ENCODE data around the gene STK17B.

Gene STK17B

DNA sequence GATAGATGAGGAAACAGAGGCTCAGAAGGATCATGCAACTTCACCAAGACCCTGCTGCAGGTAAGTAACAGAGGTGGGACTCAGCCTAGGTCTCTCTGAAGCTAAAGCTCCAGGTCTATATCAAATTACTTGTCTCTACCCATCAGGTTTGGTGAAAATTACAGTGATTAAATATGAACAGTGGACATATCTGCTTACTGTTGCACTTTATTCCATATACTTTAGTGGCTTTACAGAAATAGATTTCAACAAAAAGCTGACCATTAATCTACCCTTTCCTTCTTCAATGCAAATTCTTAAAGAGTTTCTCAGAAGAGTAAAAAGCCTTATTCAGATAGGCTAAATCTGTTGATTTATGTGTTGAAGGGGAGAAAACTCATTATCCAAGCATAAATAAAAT, 42.8 kb upstream of the STK17B start:
- no peak for TF ChIP-seq CTCF (IDR thresholded peaks at IDR 0.05; ENCODE audit: low read depth, low read length)
- no peak for TF ChIP-seq MYC (IDR thresholded peaks at IDR 0.05; ENCODE audit: low read depth, low read length)
- no peak for TF ChIP-seq POLR2A (IDR thresholded peaks at IDR 0.05; ENCODE audit: extremely low read depth, insufficient read length)
- no peak for TF ChIP-seq MAX (IDR thresholded peaks at IDR 0.05; ENCODE audit: low read depth, low read length)
- no peak for DNase-seq (ENCODE audit: low read depth)
- no peak overlapping the region for H3K4me3 ChIP-seq (ENCODE audit: low read depth, low read length)

- no peak for TF ChIP-seq MYC (IDR thresholded peaks at IDR 0.05; ENCODE audit: low read depth, low read length)
- no peak for TF ChIP-seq CTCF (IDR thresholded peaks at IDR 0.05; ENCODE audit: low read depth, low read length)
- no peak for TF ChIP-seq MAX (IDR thresholded peaks at IDR 0.05; ENCODE audit: low read depth, low read length)
- no peak for TF ChIP-seq POLR2A (IDR thresholded peaks at IDR 0.05; ENCODE audit: extremely low read depth, insufficient read length)
- H3K4me3 ChIP-seq (ENCODE audit: low read depth, low read length) = no peak overlapping the region
- DNase-seq (ENCODE audit: low read depth) = peak; percentile 41
Measured at GRCh38 chr2:196213252-196213980, 42.0 kb upstream of the STK17B start.

- DNase-seq (ENCODE audit: low read depth) = no peak
- H3K4me3 ChIP-seq (ENCODE audit: low read depth, low read length) = no peak overlapping the region
- TF ChIP-seq POLR2A (IDR thresholded peaks at IDR 0.05; ENCODE audit: extremely low read depth, insufficient read length) (no peak), CTCF (IDR thresholded peaks at IDR 0.05; ENCODE audit: low read depth, low read length) (no peak), MYC (IDR thresholded peaks at IDR 0.05; ENCODE audit: low read depth, low read length) (no peak), MAX (IDR thresholded peaks at IDR 0.05; ENCODE audit: low read depth, low read length) (no peak)
Measured at GRCh38 chr2:196208915-196209314, 37.5 kb upstream of the STK17B start.

GRCh38 chr2:196206804-196207203, 35.4 kb upstream of the STK17B start:
- no peak for TF ChIP-seq MAX (IDR thresholded peaks at IDR 0.05; ENCODE audit: low read depth, low read length)
- TF ChIP-seq MYC (IDR thresholded peaks at IDR 0.05; ENCODE audit: low read depth, low read length) = no peak
- TF ChIP-seq POLR2A (IDR thresholded peaks at IDR 0.05; ENCODE audit: extremely low read depth, insufficient read length) = no peak
- TF ChIP-seq CTCF (IDR thresholded peaks at IDR 0.05; ENCODE audit: low read depth, low read length) = no peak
- DNase-seq (ENCODE audit: low read depth) = no peak

GRCh38 chr2:196205881-196206435, 34.6 kb upstream of the STK17B start:
- DNase-seq (ENCODE audit: low read depth) = peak; percentile 62
- TF ChIP-seq MAX (IDR thresholded peaks at IDR 0.05; ENCODE audit: low read depth, low read length) = no peak
- no peak for TF ChIP-seq POLR2A (IDR thresholded peaks at IDR 0.05; ENCODE audit: extremely low read depth, insufficient read length)
- TF ChIP-seq MYC (IDR thresholded peaks at IDR 0.05; ENCODE audit: low read depth, low read length) = no peak
- TF ChIP-seq CTCF (IDR thresholded peaks at IDR 0.05; ENCODE audit: low read depth, low read length) = no peak
- H3K4me3 ChIP-seq (ENCODE audit: low read depth, low read length) = no peak overlapping the region

More at GRCh38 chr2:196206804-196207203, 35.4 kb upstream of the STK17B start:
- H3K4me3 ChIP-seq (ENCODE audit: low read depth, low read length) = no peak overlapping the region

Data from NB4 (cell line).